Measurements from ENCODE around the gene PTPN4.

DNA sequence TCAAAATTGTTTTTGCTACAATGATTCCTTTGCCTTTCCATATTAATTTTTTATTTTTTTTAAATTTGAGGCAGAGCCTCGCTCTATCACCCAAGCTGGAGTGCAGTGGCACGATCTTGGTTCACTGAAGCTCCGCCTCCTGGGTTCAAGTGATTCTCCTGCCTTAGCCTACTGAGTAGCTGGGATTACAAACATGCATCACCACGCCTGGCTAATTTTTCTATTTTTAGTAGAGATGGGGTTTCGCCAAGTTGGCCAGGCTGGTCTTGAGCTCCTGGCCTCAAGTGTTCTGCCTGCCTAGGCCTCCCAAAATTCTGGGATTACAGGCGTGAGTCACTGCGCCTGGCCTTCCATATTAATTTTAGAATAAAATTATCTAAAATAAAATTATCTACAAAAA, 41.3 kb downstream of the PTPN4 start:
- TF ChIP-seq EZH2 (IDR thresholded peaks at IDR 0.05; ENCODE audit: insufficient read depth, poor library complexity, severe bottlenecking) = no peak
- TF ChIP-seq EZH2phosphoT487 (IDR thresholded peaks at IDR 0.05; ENCODE audit: insufficient read depth, low read depth) = no peak
